T1000 (cell line): ENCODE results near the gene SLF1.

ENCODE experiments used
- DNase-seq: peaks from one replicate; lab custom pipeline; 2025; ENCODE audit warnings: mixed read lengths; lab: John Stamatoyannopoulos, UW

Gene SLF1

GRCh38 chr5:94661086-94661485, 42.6 kb downstream of the SLF1 start:
- DNase-seq, result no peak

DNA sequence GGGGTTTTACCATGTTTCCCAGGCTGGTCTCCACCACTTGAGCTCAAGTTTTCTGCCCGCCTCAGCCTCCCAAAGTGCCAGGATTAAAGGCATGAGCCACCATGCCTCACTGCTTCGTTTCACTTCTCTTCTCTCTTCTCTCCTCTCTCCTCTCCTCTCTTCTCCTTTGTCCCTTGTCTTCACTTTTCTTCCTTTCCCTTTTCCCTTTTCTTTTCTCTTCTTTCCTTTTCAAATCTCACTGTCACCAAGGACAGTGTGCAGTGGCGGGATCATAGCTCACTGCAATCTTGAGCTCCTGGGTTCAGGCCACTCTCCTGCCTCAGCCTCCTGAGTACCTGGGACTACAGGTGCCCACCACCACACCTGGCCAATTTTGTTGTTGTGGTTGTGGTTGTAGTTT, 49.5 kb downstream of the SLF1 start:
- DNase-seq, result no peak

DNA sequence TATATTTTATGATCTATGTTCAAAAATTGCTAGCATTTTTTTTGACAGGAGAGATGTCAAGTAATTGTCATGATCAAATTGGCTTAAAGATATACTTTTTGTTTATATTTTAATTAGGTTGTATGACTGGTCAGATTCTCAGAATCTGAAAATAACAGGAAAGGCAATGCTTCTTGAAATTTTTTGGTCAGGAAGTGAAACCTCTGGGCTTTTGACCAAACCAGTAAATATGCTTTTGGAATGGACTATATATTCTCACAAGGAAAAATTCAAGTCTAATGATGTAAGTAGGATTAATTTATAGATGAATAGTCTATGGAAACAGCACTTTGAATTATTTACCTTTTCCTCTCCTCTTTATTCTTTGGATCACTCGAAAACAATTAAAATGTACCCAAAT, 52.3 kb downstream of the SLF1 start:
- no peak for DNase-seq

GRCh38 chr5:94672746-94673145, 54.3 kb downstream of the SLF1 start:
- DNase-seq, result no peak

DNA sequence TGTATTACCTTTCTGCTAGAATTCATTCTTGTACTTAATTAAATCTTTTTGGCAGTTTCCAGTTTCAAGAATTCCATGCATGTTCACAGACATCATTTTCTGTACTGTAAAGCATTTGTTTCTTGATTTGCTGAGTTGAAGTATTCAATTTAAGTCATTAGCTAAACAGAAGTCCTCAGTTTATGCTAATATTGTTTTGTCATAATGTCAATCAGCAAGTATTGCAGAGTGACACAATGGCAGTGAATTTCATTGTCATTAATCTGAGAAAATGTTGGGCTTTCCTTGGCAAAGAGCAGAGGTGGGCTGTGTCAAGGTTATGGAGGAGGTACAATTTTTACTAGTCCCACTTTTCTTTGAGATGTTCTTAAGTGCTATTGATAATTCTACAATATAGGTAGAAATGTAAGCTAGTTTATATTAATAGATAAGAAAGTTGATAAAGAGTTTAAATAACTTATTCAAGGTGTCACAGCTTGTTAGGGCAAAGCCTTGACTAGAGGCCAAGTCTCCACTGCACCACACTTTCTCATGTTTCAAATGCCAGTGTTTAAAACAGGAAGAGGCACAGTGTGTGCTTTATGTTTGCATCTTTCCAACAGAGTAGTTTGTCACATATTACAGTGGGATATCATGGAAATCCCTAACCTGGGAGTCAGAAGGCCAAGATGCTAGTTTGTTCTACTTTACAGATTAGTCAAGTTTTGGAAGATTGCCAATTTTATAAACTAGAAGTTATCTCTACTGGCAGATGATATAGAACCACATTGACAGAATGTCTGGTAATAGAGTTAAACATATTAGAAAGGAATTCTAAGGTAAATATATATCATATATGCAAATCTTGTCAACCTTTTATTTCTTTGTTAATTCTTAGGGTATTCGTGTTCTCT, 56.3 kb downstream of the SLF1 start:
- no peak for DNase-seq

- no peak for DNase-seq
Observed at GRCh38 chr5:94675965-94676618, 57.6 kb downstream of the SLF1 start.

- no peak for DNase-seq
Observed at GRCh38 chr5:94682814-94683520, 64.5 kb downstream of the SLF1 start.

- no peak for DNase-seq
Observed at GRCh38 chr5:94689908-94690307, 71.4 kb downstream of the SLF1 start.

DNA sequence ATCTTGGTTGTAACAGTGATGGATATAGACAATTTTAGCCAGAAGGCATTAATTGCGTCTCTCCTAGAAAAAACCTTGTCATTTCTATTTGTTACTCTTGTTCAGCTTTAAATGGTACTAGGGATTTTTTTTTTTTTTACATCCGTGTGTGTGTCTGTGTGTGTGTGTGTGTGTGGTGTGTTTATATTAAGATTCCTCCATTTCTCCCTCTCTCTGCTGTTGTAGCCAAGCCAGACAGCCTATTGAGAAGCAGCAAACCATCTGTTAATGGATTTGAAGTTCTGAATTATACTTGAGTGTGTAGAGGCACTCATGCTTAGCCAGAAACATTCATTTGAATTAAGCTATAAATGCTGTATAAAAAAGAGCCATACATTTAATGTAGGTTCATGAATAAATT, 72.3 kb downstream of the SLF1 start:
- DNase-seq, result no peak

GRCh38 chr5:94691291-94691690, 72.8 kb downstream of the SLF1 start:
- DNase-seq, result no peak

DNA sequence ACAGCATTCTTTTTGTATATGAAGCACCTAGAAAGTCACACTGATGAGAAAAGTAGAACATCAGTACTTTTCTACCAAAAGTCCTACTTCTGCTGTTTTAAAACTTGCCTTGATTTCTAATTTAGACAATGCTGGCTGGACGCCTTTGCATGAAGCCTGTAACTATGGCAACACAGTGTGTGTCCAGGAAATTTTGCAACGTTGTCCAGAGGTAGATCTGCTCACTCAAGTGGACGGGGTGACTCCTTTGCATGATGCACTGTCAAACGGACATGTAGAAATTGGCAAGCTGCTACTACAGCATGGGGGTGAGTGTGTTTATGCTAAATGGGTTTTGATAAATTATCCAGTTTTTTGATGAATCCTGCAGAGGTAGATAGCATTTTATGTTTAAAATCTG, 73.5 kb downstream of the SLF1 start:
- no peak for DNase-seq

DNA sequence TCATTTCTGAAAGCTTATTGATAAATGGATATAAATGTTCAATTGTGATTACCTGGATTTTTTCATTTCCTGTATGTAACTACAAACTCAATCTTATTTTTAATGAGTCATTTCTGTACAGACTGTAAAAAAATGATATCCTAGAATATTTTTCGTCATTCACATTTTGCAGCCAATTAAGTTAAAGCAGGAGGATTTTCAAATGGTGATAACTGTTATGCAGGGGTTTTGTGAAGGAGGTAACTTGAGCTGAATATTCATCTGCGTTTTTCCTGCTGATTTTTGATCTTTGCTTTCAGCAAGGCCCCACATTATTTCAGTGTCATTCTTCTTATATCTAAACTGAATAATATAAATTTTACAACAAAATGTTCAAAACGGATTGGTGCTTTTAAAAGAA, 74.1 kb downstream of the SLF1 start:
- no peak for DNase-seq

DNA sequence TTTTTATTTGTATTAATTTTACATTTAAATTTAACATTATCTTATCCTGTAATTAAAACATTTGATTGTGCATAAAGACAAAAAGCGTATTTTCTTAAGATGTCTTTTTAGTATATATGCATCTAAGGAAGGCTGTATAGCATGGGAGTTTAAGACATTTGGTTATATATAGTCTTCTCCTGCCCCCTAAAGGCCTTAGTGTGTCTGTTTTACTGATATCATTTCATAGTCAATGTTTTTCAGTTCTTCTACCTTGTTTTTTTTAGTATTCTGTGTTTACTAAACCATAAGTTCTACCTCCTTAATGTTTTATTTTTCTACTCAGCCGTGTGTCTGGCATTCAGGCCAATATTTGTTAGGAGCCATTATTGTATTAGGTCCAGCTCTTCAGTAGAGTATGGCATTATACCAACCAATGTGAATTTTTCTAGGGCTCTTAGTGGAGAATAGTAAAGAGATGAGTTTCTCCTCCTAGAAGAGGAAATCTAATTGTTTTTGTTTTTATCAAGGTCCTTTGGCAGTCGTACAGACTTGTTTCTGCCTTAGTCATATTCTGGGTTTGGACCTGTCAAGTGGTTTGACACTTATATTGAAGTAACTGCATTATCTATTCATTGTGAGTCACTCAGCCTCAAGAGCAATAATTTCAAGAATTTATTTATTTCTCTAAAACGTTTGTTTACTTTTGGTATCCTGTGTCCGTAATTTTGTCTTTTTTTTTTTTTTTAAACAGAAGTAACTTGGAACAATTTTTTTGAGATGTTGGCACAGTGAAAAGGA, 74.8 kb downstream of the SLF1 start:
- DNase-seq, result no peak

- no peak for DNase-seq
Observed at GRCh38 chr5:94693845-94694370, 75.4 kb downstream of the SLF1 start.

GRCh38 chr5:94694671-94695070, 76.2 kb downstream of the SLF1 start:
- no peak for DNase-seq

DNA sequence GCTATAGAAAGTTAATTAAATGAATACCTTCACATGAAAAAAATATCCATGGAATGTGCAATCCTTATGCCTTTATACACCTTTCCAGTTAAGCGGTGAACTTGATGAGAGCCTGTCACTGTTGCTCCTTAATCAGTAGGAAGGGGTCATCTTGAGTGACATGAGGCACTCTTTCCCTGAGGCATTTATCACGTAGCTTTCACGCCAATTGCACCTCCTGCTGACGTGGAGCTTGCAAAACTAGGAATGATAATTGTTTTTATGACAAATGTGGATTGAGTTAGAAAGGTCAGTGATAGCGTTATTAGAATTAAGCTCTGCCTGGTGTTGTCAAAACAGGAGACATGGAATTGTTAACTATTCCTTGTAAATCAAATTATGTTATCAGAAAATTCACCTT, 79.7 kb downstream of the SLF1 start:
- DNase-seq, result no peak

DNA sequence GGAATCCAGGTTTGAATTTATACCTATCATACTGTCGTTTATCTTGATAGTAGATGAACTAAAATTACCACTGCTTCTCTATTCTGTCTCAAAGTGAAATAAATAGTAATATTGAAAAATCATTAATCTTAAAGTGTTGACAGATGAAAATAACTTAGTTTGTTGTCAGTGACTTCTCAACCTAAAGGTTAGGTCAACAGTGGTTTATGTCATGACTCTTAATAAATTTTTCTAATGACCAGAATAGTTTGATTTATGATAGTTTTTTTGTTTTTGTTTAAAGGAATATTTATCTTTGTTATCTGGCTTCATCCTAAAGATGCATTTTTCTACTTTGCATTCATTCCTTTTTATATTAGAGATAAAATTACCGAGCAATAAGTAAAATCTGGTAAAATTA, 81.1 kb downstream of the SLF1 start:
- DNase-seq, result no peak

DNA sequence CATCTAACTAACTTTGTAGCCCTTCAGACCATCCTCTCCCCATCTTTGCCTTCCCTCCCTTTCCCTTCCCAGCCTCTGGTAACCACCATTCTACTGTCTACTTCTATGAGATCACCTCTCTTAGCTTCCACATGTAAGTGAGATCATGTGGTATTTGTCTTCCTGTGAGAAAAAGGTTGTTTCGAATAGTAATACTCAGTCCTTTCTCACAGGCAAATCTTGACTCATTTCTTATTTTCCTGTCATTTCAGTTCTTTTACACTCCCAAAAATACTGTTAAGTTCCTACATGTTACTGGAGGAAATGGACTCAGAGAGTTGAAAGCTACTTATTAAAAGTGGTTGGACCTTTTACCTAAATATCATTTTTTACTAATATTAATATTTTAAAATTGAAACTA, 82.1 kb downstream of the SLF1 start:
- DNase-seq, result no peak

DNA sequence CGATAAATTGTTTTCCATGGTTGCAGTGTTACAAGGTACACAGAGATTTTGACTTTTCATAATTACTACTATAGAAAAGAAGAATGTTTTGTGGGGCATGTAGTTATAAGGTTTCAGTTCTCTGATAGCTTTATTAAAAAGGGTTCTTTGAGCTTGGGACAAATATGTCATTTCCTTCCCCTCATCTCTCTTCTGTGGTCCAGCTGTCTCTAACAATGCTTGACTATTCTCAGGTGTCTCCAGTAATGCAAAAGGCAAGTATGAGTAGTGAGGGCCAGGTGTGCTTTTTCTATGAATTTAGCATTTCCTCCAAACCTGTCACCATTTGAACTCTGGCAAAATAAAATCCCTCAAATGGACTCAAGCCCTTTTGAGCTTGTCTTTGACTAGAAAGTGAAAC, 84.3 kb downstream of the SLF1 start:
- DNase-seq, result no peak

- no peak for DNase-seq
Observed at GRCh38 chr5:94705427-94705826, 87.0 kb downstream of the SLF1 start.

DNA sequence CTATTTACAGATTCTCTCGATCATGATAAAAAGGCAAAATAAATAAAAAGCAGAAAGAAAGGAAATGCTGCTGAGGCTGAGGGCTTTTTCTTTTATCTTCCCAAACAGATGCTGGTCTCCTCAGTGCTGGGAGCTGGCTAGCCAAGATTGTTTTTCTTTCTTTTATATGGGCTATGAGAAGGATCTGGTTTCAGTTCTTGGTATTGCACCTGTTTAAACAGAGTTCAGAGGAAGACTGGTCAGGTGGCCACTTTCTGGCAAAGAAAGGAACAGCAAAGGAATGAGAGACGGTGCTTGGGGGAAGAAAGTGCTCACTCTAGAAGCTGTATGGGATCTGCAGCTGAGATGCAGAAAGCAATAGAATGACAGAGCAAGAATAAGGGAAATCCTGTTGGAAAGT, 88.9 kb downstream of the SLF1 start:
- DNase-seq, result no peak

GRCh38 chr5:94709277-94709676, 90.8 kb downstream of the SLF1 start:
- DNase-seq, result no peak
